HG02571 (cell line): ENCODE data around the gene GNB1L.

ENCODE experiments used
- ATAC-seq: cut with Tn5 transposase; IDR thresholded peaks from one replicate; pipeline ENCODE4 v1.9.1; 2021; ENCODE audit warnings: mild to moderate bottlenecking, moderate library complexity; ENCODE audit not compliant: unreplicated experiment

Gene GNB1L

DNA sequence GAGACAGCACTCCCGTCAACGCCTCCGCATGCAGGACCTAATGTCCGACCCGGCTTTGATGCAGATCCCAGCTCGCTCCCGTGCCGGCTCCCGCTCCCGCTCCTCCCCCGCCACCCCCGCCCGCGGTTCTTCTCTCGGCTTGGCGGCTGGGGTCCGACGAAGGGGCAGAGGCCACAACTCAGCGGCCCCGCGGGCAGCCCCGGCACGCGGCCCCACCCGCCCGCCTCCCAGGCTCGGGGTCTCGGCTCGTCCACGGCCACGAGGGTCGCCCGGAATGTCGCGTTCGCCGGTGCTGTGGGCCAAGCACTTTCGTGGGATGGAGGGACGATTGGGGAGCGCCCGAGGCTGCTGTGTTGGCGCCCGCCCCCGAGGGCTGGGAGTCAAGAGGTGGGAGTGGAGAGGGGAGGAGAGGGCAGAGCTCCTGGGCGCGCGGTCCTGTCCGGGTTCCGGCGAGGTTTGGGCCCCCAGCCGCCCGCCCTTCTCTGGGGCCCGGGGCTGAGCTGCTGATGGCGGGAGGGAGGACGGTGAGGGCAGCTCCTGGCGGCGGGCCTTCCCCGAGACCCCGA is 99.4 kb downstream of the GNB1L start:
- no peak for ATAC-seq

DNA sequence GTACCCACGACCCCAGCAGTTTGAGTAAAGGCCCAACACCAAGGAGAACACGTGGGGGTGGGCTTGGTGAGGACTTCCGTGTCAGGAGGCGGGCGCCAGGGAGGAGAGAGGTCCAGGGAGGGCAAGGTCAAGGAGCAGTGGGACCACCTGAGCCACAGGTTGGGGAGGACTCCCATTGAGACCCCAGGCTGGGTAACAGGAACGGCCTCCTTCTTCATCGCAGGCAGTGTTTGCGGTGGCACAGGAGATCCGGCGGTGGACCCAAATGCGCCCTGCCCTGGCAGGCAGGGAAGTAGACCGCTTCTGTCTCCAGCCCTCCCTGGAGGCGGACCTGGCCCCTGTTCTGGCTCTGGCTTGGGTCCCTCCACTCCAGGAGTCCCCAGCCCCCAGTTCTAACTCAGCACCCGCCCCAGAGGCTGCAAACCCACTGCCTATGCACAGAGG is 100.0 kb downstream of the GNB1L start:
- ATAC-seq: no peak

DNA sequence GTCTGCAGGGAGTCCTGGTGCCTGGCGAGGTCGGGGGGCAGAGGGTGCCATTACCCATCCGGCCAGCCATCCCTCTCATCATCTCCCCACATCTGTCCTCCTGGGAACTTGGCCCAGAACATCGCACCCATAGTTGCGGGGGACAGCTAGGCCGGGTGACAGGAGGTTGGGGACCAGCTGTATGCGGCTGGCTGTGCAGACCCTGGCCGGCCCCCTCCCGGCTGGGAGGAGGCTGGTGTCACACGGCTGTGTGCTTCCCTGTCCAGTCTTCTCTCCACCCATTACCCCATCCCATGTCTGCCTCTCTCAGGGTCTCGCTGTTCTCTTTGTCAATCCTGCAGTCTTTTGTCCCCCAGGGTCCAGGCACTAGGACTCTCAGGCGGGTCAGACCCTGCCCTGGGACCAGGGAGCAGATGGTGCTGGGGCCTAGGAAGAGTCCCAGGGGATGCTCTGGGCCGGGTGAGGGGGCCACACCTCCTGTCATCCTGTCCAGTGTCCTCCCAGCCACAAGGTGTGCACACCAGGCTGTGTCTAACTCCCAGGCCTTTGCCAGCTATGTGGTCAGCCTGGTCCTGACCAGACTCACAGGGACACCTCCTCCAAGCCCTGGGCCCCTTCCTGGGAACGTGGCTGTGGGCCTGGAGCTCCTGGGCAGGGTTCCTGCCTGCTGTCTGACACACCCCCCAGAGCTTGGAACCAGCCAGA is 100.5 kb downstream of the GNB1L start:
- ATAC-seq: no peak

DNA sequence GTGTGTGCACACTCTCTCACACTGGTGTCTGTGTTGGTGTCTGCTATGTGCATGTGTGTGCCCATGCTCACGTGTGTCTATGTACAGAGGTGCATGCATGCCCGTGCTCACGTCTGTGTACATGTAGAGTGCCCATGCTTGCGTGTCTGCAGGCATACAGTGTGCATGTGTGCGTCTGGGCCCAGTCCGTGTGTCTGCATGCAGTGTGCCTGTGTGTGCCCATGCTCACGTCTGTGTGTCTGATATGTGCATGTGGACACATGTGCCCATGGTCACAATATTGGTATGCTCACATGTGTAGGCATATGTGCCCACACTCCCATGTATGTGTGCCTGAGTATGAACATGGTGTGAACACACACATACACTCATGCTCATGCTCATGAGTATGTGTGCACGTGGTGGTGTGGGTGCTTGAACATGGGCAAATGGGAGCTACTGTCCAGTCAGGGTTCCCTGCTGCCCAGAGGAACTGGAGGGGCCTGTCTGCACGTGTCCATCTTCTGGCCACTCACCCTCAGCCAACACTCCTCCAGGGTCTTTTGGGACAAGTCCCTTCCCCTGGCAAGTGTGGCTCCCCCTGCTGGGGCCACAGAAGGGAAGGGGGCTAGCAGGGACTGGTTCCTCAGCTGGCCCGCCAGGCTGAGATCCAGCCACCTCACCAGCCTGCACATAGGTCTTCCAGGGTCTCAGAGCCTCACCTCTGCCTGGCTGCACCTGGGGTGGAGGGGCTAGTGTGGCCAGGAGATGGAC is 101.4 kb downstream of the GNB1L start:
- ATAC-seq: no peak

DNA sequence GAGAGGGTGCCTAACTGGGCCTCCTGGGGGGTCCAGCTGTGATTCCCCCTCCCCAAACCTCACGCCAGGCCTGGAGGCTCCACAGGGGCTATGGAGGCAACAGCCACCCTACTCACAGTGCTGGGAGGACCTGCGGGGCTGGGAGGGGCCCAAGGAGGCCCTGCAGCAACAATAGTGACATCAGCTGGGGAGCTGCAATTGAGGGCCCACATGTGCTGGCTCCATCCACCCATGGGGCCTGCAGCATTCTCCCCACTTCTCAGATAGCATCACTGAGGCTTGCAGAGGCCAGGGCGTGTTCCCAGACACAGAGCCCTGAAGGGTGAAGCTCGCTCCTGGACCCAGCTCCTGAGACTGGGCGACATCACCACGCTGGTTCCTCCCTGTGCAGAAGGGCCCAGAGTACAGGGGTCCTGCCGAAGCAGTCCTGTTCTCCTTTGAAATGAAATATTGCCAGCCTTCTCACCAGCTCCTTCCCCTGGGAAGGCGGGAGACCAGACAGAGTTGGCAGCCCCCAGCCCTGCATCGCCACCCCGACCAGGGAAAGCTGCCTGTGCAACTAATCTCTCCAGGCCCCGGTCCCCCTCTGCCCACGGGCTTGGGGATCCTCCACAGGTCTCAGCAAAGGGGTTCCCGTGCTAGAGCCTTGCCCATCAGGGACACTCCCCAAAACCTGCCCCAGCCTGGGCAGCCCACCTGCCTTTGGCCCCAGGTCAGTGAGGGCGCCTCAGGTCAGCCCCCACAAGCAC is 103.0 kb downstream of the GNB1L start:
- no peak for ATAC-seq

DNA sequence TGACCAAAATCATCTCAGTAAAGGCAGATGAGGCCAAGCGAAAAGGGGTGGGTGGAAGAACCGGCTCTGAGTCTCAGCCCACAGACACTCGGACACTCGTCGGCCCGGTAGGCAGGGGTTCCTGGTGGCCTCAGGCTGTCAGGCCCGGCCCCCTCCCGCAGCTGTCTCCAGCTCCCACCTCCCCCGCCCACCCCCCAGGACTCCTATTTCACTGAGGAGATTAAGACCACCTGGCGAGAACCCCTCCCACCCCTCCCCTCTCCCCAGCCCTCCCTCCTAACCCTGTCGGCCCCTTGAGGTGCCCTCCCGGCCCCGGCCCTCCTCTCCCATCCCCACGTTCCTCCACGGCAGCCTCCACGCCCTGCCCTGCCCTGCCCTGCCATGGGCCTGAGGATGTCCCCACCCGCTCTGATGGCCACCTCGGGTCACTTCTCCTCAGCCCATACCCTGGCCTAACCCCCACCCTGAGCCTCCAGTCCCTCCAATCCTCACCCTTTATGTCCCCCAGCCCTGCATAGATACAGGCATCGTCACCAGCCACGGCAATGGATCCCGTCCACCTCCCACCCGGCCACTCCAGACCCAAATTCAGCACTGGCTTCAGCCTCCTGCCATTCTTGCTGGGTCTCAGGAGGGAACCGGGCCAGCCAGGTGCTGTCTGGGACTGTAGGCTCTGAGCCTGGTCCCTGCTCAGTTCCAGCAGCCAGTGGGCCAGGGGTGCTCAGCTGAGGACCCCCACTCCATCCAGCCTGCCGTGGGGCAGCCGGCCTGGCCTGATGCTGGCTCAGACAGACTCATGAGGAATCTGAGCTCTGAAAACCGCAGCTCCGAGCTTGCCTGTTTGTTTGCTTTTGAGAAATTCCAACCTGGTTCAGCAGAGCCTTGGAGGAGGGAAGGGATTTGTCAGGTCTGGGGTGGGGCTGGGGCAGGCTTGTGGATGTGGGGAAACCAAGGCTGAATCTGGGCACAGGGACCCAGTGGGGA is 103.9 kb downstream of the GNB1L start:
- no peak for ATAC-seq

DNA sequence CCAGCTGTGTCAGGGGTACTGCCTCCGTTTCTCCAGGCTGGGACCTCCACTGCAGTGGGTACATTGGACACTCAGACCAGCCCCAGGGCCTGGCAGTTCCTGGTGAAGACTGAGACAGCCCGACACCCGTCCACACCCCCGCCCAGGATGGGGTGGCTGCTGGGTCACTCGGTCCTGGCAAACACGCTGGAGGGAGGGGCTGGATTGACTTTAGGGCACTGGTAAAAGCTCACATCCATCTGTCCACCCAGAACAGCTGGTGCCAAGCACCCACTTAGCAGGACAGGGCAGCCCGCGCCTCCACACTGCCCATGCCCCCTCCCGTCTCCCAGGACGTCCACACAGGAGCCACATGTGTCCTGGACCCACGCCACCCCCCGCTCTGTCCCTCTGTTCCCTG is 104.8 kb downstream of the GNB1L start:
- no peak for ATAC-seq

GRCh38 chr22:19748991-19749664 is 105.5 kb downstream of the GNB1L start:
- no peak for ATAC-seq

GRCh38 chr22:19748139-19748538 is 106.5 kb downstream of the GNB1L start:
- no peak for ATAC-seq

DNA sequence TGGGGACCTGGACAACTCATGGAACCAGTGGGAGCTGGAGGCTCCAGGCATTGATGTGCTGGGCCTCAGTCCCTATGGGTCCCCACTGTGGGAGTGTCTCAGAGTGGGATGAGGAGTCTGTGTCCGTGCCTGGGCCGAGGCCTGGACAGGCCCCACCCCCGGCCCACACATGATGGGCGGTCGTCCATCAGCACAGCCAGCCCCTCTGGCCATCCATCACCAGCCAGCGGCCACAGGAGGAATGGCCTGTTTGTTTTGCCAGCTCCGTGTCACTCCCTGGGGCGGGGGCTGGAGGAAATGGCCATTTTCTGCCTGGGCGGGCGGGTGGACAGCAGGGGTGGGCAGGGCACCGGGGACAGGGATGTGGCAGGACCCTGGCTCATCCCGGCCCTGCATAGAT is 107.1 kb downstream of the GNB1L start:
- no peak for ATAC-seq

DNA sequence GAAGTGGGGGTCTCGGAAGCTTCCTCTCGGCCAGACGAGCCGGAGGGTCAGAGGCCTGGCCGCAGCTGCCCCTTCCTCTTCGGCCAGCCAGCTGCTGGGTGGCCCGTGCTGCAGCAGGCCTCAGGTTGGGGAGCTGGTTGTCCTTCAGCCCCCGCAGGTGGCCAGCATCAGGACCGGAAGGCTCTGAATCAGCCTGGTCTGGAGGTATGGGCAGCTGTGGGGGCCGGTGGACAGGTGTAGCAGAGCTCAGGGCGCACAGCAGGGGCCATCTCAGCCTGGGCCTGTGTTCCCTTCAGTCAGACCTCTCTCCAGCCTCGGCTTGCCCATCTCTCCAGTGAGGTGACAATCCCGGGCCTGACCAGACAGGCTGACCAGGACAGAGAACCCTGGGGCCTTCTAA is 107.9 kb downstream of the GNB1L start:
- no peak for ATAC-seq

DNA sequence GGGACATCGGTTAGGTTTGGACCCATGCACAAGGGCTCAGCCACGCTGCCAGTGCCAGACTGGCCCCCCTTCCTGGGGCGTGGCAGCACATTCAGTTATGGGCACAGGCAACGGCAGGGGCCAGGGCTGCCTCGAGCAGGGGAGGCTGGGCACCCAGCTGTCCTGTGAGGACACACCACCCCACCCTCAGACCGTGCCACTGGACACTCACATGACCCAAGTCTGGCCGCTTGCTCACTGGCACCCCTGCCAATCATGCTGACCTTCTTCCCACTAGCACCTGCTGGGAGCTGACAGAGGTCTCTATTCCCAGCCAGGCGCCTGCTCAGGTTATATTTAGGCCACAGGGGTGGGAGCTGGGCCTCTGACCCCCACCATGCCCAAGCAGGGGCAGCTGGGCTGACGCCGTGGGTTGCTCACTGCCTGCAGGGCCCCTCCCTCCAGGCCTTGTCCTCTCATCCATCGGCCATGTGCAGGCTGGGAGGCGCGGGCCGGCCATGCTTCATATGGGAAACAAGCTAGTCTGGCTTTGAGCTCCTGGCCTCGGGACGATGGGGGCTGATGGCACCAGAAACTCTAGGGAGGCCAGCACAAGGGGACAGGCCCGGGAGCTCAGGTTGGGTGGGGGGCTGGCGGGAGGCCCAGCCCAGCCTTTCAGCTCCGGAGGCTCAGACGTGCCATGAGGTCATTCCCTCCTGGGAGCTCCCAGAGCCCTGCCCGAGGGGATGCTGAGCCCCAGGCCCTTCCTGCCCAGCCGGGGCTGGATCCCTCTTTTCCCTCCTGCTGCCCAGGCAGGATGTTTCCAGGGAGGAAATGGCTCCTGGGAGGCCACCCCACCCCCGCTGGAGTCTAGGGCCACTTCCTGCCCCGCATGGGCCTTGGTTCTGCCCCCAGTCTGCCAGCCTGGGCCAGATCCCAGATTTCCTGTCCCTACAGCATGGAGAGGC is 109.2 kb downstream of the GNB1L start:
- no peak for ATAC-seq

GRCh38 chr22:19744350-19745006 is 110.2 kb downstream of the GNB1L start:
- ATAC-seq: no peak

DNA sequence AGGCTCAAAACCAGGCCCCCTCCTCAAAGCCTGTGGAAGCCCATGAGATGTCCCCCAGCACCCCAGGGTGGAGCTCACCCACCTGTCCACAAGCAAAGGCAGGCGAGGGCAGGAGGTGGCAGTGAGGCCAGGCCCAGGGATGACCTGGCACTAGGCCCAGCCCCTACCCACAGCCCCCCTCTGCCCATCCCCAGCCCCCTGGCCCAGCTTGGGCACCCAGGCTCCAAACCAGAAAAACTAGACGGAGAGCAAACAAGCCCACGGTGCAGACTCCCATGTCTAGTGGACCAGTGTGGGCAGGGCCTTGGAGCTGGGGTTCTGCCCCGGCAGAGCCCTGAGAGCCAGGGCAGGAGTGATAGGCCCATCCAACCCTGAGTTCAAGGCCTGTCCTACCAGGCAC is 111.0 kb downstream of the GNB1L start:
- ATAC-seq: no peak

- no peak for ATAC-seq
These were observed 111.6 kb downstream of the GNB1L start for GRCh38 chr22:19743081-19743480.

DNA sequence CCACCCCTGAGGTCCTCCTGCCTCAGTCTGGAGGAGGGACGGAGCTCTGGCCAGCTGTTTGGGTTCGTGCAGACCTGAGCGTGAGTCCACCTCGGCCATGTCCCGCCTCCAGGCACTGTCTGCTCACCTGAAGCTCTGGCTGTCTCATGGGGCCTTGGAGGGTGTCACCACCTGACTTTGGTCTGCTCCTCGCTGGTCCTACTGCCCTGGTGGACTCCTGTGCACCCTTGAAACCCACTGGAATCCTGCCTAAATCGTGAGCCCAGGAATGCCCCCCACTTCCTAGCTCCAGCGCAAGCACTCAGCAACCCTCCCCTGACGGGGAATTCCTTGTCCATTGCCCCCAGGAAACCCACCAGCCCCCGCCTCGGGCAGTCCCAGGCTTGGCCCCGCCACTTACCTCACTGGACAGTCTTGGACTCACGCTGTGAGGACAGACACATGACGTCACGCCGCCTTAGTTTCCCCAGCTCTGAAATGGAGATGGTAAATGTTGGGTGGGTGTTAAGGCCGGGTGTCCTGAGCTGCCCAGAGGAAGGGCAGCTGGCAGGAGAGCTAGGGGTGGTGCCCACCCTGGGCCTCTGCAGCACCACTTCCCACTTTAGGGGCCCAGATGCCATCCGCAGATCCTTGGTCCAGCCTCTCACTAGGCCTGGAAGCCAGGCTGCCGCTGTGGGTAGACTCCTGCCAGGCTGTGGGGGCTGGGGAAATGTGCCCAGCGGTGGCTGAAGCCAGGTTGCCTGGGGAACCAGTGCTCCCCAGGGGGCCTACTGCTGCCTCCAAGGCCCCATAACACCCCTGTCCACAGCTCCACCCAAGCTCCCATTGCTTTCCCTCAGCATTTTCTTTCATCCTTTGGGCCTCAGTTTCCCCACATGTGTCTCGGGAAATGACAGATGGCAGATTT is 112.3 kb downstream of the GNB1L start:
- no peak for ATAC-seq

DNA sequence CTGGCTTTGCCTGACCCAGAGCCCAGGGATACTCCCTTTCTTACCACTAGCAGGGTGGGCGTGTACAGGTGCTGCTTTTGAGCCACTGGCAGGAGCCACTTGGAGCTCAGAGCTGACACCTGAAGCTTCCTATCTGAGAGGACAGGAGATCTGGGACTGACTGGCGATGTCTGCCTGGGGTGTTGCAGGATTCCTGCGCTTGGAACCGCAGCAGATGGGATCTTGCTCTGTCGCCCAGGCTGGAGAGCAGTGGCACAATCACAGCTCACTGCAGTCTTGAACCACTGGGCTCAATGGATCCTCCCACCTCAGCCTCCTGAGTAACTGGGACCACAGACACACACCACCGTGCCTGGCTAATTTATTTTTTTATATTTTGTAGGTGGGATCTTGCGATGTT is 113.6 kb downstream of the GNB1L start:
- ATAC-seq: no peak
